Measurements from ENCODE around the gene PRKAR2B.

Gene PRKAR2B

DNA sequence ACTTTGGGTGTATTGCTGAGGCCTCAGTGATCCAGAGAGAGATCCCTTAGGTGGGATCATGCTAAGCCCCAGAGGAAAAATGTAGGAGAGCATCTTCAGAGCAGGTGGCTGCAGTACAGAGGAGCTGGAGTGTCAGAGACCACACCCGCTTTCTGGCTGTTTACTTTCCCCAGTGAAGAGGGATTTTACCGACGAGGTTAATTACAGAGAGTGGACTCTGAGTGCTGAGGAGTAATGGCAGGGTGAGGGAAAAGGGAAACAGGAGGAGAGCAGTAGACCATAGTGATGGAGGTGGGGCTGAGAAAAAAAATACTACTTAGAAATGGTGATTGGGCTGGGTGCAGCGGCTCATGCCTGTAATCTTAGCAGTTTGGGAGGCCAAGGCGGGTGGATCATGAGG is 81.0 kb downstream of the PRKAR2B start:
- Histone ChIP-seq H3K27me3 (ENCODE audit: control insufficient read depth in 3 of 3, insufficient read depth in 3 of 3, low read depth in 1 of 3, low read length in 3 of 3) (no peaks in the 10 kb centered on the region), H3K4me3 (ENCODE audit: low read length in 2 of 2) (no peak overlapping the region), H3K14ac (ENCODE audit: low read length) (no peak overlapping the region), H3K27ac (replicated peaks; ENCODE audit: low read length) (no peak overlapping the region), H2AK5ac (ENCODE audit: low read depth, low read length) (no peak overlapping the region), H3K79me1 (ENCODE audit: low read depth, low read length) (no peaks in the 10 kb centered on the region), H3K9ac (ENCODE audit: low read depth, low read length, poor library complexity) (no peak overlapping the region), H3K4ac (ENCODE audit: low read length) (no peak overlapping the region), H4K91ac (ENCODE audit: low read depth, low read length, poor library complexity) (no peak overlapping the region), H2AFZ (ENCODE audit: low read length) (no peak overlapping the region), H4K8ac (ENCODE audit: low read depth, low read length) (no peak overlapping the region), H2BK15ac (ENCODE audit: low read length) (no peak overlapping the region), H3K23ac (ENCODE audit: low read depth, low read length, poor library complexity) (no peak overlapping the region), H2BK12ac (ENCODE audit: low read length) (no peak overlapping the region), H2BK120ac (ENCODE audit: low read depth, low read length) (no peak overlapping the region), H3K9me3 (replicated peaks in 1 of 2; ENCODE audit: control insufficient read depth in 2 of 2, insufficient read depth in 1 of 2, low read depth in 1 of 2, low read length in 2 of 2) (no peaks in the 10 kb centered on the region), H3K4me2 (ENCODE audit: insufficient read depth, low read length, poor library complexity, severe bottlenecking) (no peak overlapping the region), H3K18ac (ENCODE audit: low read length) (no peak overlapping the region), H3K4me1 (ENCODE audit: control insufficient read depth in 2 of 2, insufficient read depth in 1 of 2, low read depth in 1 of 2, low read length in 2 of 2) (no peaks in the 10 kb centered on the region), H3K36me3 (replicated peaks in 1 of 2; ENCODE audit: control insufficient read depth in 2 of 2, insufficient read depth in 2 of 2, low read length in 2 of 2) (no peaks in the 10 kb centered on the region), H2BK5ac (ENCODE audit: low read length) (no peak overlapping the region)
- no peak for DNase-seq (ENCODE audit: low spot score)
- WGBS, 2 donors (ENCODE audit: extremely low coverage in 2 of 2, insufficient read length in 2 of 2, insufficient replicate concordance in 1 of 2) = no CpG with 5 or more reads among the region's 5 CpGs

GRCh38 chr7:107128217-107128616 is 83.7 kb downstream of the PRKAR2B start:
- Histone ChIP-seq H2BK5ac (ENCODE audit: low read length) (no peak overlapping the region), H2AK5ac (ENCODE audit: low read depth, low read length) (no peak overlapping the region), H3K27ac (replicated peaks; ENCODE audit: low read length) (no peak overlapping the region), H2BK12ac (ENCODE audit: low read length) (no peak overlapping the region), H3K4ac (ENCODE audit: low read length) (no peak overlapping the region), H3K9ac (ENCODE audit: low read depth, low read length, poor library complexity) (no peak overlapping the region), H3K36me3 (replicated peaks in 1 of 2; ENCODE audit: control insufficient read depth in 2 of 2, insufficient read depth in 2 of 2, low read length in 2 of 2) (no peaks in the 10 kb centered on the region), H3K4me1 (ENCODE audit: control insufficient read depth in 2 of 2, insufficient read depth in 1 of 2, low read depth in 1 of 2, low read length in 2 of 2) (no peaks in the 10 kb centered on the region), H3K14ac (ENCODE audit: low read length) (no peak overlapping the region), H3K4me2 (ENCODE audit: insufficient read depth, low read length, poor library complexity, severe bottlenecking) (no peak overlapping the region), H2AFZ (ENCODE audit: low read length) (no peak overlapping the region), H3K23ac (ENCODE audit: low read depth, low read length, poor library complexity) (no peak overlapping the region), H3K79me1 (ENCODE audit: low read depth, low read length) (no peaks in the 10 kb centered on the region), H2BK120ac (ENCODE audit: low read depth, low read length) (no peak overlapping the region), H3K4me3 (ENCODE audit: low read length in 2 of 2) (no peak overlapping the region), H3K18ac (ENCODE audit: low read length) (no peak overlapping the region), H4K8ac (ENCODE audit: low read depth, low read length) (no peak overlapping the region), H4K91ac (ENCODE audit: low read depth, low read length, poor library complexity) (no peak overlapping the region), H2BK15ac (ENCODE audit: low read length) (no peak overlapping the region), H3K9me3 (replicated peaks in 1 of 2; ENCODE audit: control insufficient read depth in 2 of 2, insufficient read depth in 1 of 2, low read depth in 1 of 2, low read length in 2 of 2) (no peaks in the 10 kb centered on the region), H3K27me3 (ENCODE audit: control insufficient read depth in 3 of 3, insufficient read depth in 3 of 3, low read depth in 1 of 3, low read length in 3 of 3) (no peaks in the 10 kb centered on the region)
- no CpG with 5 or more reads among the region's 2 CpGs for WGBS, 2 donors (ENCODE audit: extremely low coverage in 2 of 2, insufficient read length in 2 of 2, insufficient replicate concordance in 1 of 2)
- no peak for DNase-seq (ENCODE audit: low spot score)

GRCh38 chr7:107128748-107129147 is 84.2 kb downstream of the PRKAR2B start:
- Histone ChIP-seq H2BK5ac (ENCODE audit: low read length) (no peak overlapping the region), H2AK5ac (ENCODE audit: low read depth, low read length) (no peak overlapping the region)
- WGBS, 2 donors (ENCODE audit: extremely low coverage in 2 of 2, insufficient read length in 2 of 2, insufficient replicate concordance in 1 of 2) = no CpG with 5 or more reads among the region's 3 CpGs

GRCh38 chr7:107130487-107131220 is 86.1 kb downstream of the PRKAR2B start:
- H3K4me2 ChIP-seq (ENCODE audit: insufficient read depth, low read length, poor library complexity, severe bottlenecking) = no peak overlapping the region
- H2BK12ac ChIP-seq (ENCODE audit: low read length) = no peak overlapping the region
- no peak for DNase-seq (ENCODE audit: low spot score)
- no peak overlapping the region for H2BK120ac ChIP-seq (ENCODE audit: low read depth, low read length)
- no peak overlapping the region for H3K4me3 ChIP-seq (ENCODE audit: low read length in 2 of 2)
- H3K27me3 ChIP-seq (ENCODE audit: control insufficient read depth in 3 of 3, insufficient read depth in 3 of 3, low read depth in 1 of 3, low read length in 3 of 3) = no peaks in the 10 kb centered on the region
- no CpG with 5 or more reads among the region's 6 CpGs for WGBS, 2 donors (ENCODE audit: extremely low coverage in 2 of 2, insufficient read length in 2 of 2, insufficient replicate concordance in 1 of 2)
- no peak overlapping the region for H3K14ac ChIP-seq (ENCODE audit: low read length)
- H3K27ac ChIP-seq (replicated peaks; ENCODE audit: low read length) = no peak overlapping the region
- no peak overlapping the region for H2BK15ac ChIP-seq (ENCODE audit: low read length)
- H3K36me3 ChIP-seq (replicated peaks in 1 of 2; ENCODE audit: control insufficient read depth in 2 of 2, insufficient read depth in 2 of 2, low read length in 2 of 2) = no peaks in the 10 kb centered on the region
- H3K23ac ChIP-seq (ENCODE audit: low read depth, low read length, poor library complexity) = no peak overlapping the region
- no peak overlapping the region for H2AFZ ChIP-seq (ENCODE audit: low read length)
- no peak overlapping the region for H2AK5ac ChIP-seq (ENCODE audit: low read depth, low read length)
- H3K4ac ChIP-seq (ENCODE audit: low read length) = no peak overlapping the region
- H3K79me1 ChIP-seq (ENCODE audit: low read depth, low read length) = no peaks in the 10 kb centered on the region
- no peak overlapping the region for H2BK5ac ChIP-seq (ENCODE audit: low read length)
- no peak overlapping the region for H4K91ac ChIP-seq (ENCODE audit: low read depth, low read length, poor library complexity)
- no peaks in the 10 kb centered on the region for H3K4me1 ChIP-seq (ENCODE audit: control insufficient read depth in 2 of 2, insufficient read depth in 1 of 2, low read depth in 1 of 2, low read length in 2 of 2)
- no peak overlapping the region for H3K9ac ChIP-seq (ENCODE audit: low read depth, low read length, poor library complexity)
- H3K18ac ChIP-seq (ENCODE audit: low read length) = no peak overlapping the region
- no peak overlapping the region for H4K8ac ChIP-seq (ENCODE audit: low read depth, low read length)
- H3K9me3 ChIP-seq (replicated peaks in 1 of 2; ENCODE audit: control insufficient read depth in 2 of 2, insufficient read depth in 1 of 2, low read depth in 1 of 2, low read length in 2 of 2) = no peaks in the 10 kb centered on the region

More at GRCh38 chr7:107128748-107129147, 84.2 kb downstream of the PRKAR2B start:
- no peak overlapping the region for H4K8ac ChIP-seq (ENCODE audit: low read depth, low read length)
- H3K9ac ChIP-seq (ENCODE audit: low read depth, low read length, poor library complexity) = no peak overlapping the region
- H3K79me1 ChIP-seq (ENCODE audit: low read depth, low read length) = no peaks in the 10 kb centered on the region
- H3K4me2 ChIP-seq (ENCODE audit: insufficient read depth, low read length, poor library complexity, severe bottlenecking) = no peak overlapping the region
- H3K36me3 ChIP-seq (replicated peaks in 1 of 2; ENCODE audit: control insufficient read depth in 2 of 2, insufficient read depth in 2 of 2, low read length in 2 of 2) = no peaks in the 10 kb centered on the region
- H3K4me1 ChIP-seq (ENCODE audit: control insufficient read depth in 2 of 2, insufficient read depth in 1 of 2, low read depth in 1 of 2, low read length in 2 of 2) = no peaks in the 10 kb centered on the region
- DNase-seq (ENCODE audit: low spot score) = no peak
- H3K27me3 ChIP-seq (ENCODE audit: control insufficient read depth in 3 of 3, insufficient read depth in 3 of 3, low read depth in 1 of 3, low read length in 3 of 3) = no peaks in the 10 kb centered on the region
- no peak overlapping the region for H2AFZ ChIP-seq (ENCODE audit: low read length)
- H2BK15ac ChIP-seq (ENCODE audit: low read length) = no peak overlapping the region
- H3K4me3 ChIP-seq (ENCODE audit: low read length in 2 of 2) = no peak overlapping the region
- H2BK120ac ChIP-seq (ENCODE audit: low read depth, low read length) = no peak overlapping the region
- H3K9me3 ChIP-seq (replicated peaks in 1 of 2; ENCODE audit: control insufficient read depth in 2 of 2, insufficient read depth in 1 of 2, low read depth in 1 of 2, low read length in 2 of 2) = no peaks in the 10 kb centered on the region
- H3K23ac ChIP-seq (ENCODE audit: low read depth, low read length, poor library complexity) = no peak overlapping the region
- no peak overlapping the region for H3K4ac ChIP-seq (ENCODE audit: low read length)
- H3K27ac ChIP-seq (replicated peaks; ENCODE audit: low read length) = no peak overlapping the region
- no peak overlapping the region for H3K14ac ChIP-seq (ENCODE audit: low read length)
- no peak overlapping the region for H2BK12ac ChIP-seq (ENCODE audit: low read length)
- no peak overlapping the region for H3K18ac ChIP-seq (ENCODE audit: low read length)
- no peak overlapping the region for H4K91ac ChIP-seq (ENCODE audit: low read depth, low read length, poor library complexity)
